Stimulated activated CD4-positive, alpha-beta T cell treated with anti-CD3 and anti-CD28 coated beads, TNF-alpha, amount 100 ng/mL, for 4 hours (primary cell): ENCODE measurements around the gene SETD3.
"Not testable (repeated sequence)": the region's sequence is repeated elsewhere in the genome, so short reads cannot be mapped to it uniquely, and the experiment has no call there.

Experiments used
- DNase-seq, 3 experiments: peaks; one replicate each; pipeline ENCODE4 v3.0.0-alpha.2; 2020; ENCODE audit warnings: low read depth in 3 of 3

SETD3 gene

GRCh38 chr14:99360774-99361595 is 119.7 kb downstream of the SETD3 start:
- DNase-seq, result no peak

GRCh38 chr14:99359906-99360305 is 120.8 kb downstream of the SETD3 start:
- no peak for DNase-seq

- DNase-seq, result no peak
Measured at GRCh38 chr14:99357916-99358390, 122.7 kb downstream of the SETD3 start.

- DNase-seq, result no peak
Measured at GRCh38 chr14:99357151-99357915, 123.3 kb downstream of the SETD3 start.

- DNase-seq, result no peak
Measured at GRCh38 chr14:99356031-99356608, 124.5 kb downstream of the SETD3 start.

- DNase-seq, result no peak
Measured at GRCh38 chr14:99354166-99354875, 126.3 kb downstream of the SETD3 start.

GRCh38 chr14:99352688-99353280 is 127.9 kb downstream of the SETD3 start:
- DNase-seq, result no peak

GRCh38 chr14:99351166-99352007 is 129.3 kb downstream of the SETD3 start:
- DNase-seq, result no peak

GRCh38 chr14:99350751-99351150 is 129.9 kb downstream of the SETD3 start:
- no peak for DNase-seq

GRCh38 chr14:99349721-99350495 is 130.8 kb downstream of the SETD3 start:
- DNase-seq, result no peak

GRCh38 chr14:99348816-99349614 is 131.6 kb downstream of the SETD3 start:
- DNase-seq, result no peak

GRCh38 chr14:99348231-99348630 is 132.4 kb downstream of the SETD3 start:
- not testable (repeated sequence) for DNase-seq
